GM19438 (cell line): ENCODE data around the gene KLF6.

ENCODE experiments used
- ATAC-seq: cut with Tn5 transposase; IDR thresholded peaks from one replicate; pipeline ENCODE4 v1.9.1; 2021; ENCODE audit warnings: low read depth; ENCODE audit not compliant: unreplicated experiment

Gene KLF6

DNA sequence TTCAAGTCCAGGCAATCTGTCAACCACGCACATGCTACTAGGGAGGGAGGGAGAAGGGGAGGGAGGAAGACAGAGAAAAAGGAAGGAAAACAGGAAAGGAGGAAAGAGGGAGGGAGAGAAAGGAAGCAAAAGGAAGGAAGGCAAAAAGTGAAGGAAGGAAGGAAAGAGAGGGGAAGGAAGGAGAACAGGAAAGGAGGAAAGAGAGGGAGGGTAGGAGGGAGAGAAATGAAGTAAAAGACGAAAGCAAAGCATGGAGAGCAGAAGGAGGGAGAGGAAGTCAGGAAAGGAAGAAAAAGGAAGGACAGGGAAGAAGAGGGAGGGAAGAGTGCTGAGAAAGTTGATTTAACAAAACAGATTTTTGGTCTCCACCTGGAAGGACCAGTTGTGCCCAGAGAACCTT, 25.6 kb downstream of the KLF6 start:
- no peak for ATAC-seq

DNA sequence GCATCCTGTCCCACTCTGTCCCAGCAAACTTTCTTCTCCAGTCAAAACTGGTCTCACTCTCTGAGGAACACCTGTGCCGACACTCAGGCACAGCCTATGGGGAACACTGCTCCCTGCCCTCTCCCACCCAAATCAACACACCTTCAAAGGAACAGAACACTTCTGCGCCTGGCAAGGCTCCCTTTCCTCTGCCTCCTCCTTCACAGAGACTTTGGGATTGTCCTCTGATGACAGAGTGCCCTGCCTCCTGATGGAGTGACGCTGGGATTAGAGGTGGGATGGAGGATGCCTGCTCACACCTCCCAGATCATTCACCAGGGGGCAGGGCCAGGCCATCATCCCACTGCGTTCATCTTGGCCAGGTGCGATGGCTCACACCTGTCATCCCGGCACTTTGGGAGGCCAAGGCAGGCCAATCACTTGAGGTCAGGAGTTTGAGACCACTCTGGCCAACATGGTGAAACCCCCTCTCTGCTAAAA, 26.5 kb downstream of the KLF6 start:
- no peak for ATAC-seq

DNA sequence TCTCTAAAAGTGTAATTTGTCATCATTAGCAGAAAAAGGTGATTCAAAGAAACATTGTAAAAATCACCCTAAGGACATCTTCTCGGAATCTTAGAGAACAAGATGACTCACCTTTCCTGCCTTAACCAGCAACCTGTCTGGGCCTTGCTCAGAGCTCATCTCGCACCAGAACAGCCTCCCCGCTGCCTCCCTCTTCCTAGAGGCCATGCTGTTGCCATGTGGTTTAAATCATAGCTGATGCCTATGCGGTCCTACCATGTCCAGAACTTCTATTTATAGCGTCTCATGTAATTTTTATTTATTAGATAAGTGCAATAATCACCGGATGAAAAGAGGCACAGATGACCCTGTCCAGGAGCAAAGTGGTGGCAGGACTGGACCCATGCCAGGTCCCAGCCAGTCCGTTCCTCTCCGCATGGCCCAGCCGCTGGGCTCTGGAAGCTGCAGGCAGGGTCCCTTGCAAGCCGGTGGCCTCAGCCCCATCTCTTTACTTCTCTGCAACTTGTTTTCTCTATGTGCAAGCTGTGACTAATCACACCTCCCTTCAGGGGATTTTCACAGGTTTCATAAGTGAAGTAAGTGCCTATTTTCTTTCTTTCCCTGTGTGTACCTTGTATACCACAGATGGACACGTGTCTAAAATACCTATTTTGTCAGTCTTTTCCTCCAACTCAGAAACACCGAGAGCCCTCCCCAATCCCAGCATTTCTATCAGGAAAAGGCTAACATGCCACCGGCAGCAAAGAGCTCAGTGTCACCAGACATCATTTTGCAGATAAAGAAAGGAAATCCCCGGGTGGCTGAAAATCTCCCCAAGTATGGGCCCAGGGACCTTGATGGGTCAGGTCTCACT, 27.1 kb downstream of the KLF6 start:
- peak; percentile 88 for ATAC-seq

GRCh38 chr10:3757250-3757637, 27.8 kb downstream of the KLF6 start:
- no peak for ATAC-seq

- no peak for ATAC-seq
These were observed 28.7 kb downstream of the KLF6 start for GRCh38 chr10:3756360-3756740.

DNA sequence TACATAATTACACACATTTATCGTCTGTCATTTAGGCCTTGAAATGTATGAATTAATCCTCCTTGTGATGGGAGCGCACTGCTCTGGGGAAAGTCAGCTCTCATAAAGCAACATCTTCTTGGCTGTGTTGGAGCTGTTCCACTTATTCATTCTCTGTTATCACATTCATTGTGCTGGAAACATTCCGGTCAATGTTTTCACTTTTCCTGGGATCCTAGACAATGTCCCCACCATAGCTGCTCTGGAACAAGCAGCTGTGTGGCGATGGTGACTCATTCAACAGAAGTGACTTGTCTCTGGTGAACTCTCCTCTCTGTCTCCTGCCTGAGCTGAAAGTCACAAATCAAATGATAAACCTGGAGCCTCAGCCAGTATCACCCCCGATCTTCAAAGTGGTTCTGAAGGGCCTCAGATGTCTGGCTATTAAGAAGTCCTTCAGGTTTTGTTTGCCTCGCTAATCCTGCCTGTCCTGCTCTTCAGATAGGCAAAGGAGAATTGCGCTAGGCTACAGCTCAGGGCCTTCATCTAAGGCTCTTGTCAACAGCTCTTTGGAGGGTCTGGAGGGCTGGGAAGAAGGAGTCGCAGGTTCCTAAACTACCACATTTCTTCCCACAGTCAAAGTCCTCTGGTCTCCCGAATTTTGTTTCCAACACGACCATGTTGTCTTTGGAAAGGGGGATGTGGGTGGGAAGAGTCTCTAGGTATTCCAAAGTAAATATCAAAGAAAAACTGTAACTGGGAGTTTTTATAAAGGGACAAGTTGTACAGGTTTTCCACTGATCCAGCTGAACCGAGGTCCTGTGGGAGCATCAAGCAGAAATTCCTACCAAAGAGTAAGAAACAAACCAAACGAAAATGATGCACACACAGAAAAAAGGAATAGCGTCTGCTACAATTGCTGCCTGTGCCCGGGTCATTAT, 29.3 kb downstream of the KLF6 start:
- no peak for ATAC-seq

DNA sequence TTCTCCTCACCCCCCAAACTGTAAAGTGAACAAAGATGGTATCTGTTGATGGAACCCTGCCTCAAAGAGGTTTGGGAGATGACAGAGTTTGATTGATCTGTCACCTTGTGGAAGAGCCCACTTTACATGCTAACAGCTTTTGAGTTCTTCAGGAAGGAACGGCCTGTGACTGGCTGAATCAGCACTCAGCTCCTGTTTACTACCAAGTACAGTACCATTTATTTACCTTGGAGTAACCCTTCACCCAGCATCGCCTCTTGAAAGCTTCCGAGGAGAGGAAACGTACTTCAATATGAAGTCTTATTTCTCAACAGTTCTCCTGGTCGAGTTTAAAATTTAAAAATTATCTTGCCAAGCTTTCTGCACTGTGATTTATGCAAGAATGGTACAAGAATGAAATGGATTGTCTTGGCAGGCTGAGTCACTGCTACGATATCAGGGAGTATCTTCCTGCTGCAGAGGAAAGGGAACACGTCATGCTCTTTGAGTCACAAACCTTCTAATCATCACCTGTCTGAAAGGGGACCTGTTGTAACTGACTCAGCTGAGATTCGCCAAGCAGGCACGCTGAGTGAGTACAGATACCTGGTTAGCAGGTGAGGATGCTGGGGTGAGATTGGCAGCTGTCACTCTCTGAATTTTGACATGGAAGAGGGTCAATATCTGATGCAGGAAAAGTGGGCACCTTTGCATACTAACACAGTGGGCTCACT, 30.1 kb downstream of the KLF6 start:
- no peak for ATAC-seq

DNA sequence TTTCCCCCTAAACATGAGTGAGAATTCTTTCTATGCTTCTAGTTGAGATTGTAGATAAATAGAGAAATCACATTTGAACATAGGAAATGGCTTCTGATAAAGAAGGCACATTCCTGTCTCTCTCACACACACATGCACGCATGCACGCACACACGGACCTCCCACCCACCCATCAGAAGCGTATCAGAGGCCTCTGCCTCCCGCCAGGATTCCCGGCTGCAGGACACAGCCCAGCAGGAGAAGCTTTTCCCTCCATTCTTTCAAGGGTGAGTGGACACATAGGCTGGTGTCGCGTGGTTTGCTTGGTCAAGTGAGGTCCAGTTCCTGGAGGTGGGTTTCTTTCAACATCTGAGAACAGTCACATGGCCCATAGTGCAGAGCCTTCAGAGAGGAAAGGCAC, 34.2 kb downstream of the KLF6 start:
- no peak for ATAC-seq

GRCh38 chr10:3750006-3750816, 34.8 kb downstream of the KLF6 start:
- peak; percentile 56 for ATAC-seq

GRCh38 chr10:3749600-3749999, 35.4 kb downstream of the KLF6 start:
- ATAC-seq: peak; percentile 61

DNA sequence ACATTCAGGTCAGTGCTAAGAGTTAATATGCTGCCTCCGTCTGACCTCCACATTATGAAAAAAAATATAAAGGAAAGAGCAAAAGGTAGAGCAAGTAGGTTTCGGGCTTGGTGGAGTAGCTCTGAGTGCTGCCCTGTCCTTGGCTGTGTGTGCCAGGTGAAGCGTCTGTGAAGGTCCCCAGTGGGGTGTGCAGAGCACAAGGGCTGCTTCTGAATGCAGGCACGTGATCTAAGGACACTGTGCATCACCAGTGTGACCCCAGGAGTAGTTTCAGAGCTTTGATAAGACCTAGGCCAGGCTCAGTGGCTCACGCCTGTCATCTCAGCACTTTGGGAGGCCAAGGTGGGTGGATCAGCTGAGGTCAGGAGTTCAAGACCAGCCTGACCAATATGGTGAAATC, 36.0 kb downstream of the KLF6 start:
- no peak for ATAC-seq

GRCh38 chr10:3748484-3748883, 36.5 kb downstream of the KLF6 start:
- ATAC-seq: no peak

DNA sequence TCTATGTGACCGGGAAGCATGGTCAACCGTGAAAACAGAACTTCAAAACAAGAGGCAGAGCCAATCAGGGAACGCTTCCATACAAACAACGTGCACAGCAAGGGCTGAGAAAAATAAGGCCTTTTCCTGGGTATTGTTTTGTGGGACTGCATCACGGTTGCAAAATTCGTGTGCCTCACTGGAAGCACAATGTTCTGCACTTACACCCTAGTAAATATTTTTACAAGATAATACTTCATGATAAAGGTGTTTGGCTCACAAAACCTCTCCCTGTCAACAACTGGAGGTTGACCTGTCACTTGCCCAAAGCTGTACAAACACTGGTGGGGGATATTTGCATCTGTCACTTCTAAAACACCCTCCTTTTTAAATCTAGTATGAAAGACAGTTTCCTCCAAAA, 37.0 kb downstream of the KLF6 start:
- no peak for ATAC-seq

DNA sequence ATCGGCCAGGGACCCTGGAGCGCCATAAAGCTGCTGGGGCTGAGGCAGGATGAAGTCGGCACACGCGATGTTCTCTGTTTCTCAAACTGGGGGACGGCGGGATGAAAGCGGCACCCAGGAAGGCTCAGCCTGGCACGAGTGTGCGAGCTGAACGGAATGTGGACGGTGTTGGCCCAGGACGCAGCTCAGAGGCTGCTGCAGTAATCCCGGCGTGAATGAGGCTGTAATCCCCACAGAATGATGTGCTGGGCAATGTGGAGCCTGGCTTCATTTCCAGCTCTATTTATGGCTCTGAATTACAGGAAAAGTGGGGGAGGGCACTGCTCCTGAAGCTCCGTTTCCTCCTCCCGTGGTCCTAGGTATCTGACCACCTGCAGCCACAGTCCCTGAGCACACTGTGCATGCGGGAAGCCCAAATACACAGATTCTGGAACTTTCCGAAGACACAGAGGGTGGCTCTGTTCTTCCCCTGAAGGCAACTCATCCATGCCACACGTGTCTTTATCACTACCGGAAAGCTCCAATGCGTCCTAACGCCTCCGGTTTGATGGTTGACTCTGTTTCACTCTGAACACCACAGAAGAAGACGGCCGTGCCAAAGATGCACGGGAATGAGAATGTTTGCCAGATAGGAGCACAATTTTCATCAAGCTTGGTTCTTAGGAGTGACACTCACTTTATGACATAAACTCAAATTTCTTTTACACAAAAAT, 37.6 kb downstream of the KLF6 start:
- ATAC-seq: no peak

DNA sequence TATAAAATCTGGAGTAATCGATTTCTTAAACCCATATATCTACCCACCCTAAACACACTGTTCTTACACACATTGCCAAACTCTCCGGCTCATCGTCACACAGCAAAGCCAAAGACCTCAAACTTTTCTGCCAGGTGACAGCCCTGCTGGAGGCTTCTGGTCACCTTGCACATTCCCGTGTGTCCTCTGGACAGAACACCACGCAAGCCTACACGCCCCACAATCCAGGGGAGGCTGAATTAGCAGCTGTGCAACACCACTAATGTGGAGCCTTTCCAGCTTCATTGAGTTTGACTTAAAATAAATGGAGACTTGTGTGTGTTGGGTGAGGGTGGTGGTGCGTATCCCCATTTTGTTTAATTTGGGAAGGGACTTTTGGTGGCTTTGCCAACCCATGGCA, 38.4 kb downstream of the KLF6 start:
- ATAC-seq: no peak

DNA sequence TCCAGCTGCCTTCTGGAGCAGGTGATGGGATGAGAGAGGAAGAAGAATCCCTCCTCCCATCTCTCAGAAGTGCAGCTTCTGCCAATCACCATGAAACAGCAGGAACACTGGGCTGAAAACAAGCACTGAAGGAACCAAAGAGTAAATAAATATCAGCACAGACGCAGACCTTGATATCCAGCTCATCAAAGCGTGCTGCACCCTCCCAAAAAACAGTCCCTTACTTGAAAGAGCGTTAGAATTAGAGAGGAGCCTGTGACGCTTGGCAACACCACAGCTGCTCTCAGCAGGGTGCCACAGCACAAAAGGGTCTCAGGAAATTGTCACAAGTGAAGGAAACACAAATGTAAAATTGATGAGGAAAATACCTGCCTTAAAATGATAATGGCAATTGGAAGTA, 39.5 kb downstream of the KLF6 start:
- no peak for ATAC-seq

DNA sequence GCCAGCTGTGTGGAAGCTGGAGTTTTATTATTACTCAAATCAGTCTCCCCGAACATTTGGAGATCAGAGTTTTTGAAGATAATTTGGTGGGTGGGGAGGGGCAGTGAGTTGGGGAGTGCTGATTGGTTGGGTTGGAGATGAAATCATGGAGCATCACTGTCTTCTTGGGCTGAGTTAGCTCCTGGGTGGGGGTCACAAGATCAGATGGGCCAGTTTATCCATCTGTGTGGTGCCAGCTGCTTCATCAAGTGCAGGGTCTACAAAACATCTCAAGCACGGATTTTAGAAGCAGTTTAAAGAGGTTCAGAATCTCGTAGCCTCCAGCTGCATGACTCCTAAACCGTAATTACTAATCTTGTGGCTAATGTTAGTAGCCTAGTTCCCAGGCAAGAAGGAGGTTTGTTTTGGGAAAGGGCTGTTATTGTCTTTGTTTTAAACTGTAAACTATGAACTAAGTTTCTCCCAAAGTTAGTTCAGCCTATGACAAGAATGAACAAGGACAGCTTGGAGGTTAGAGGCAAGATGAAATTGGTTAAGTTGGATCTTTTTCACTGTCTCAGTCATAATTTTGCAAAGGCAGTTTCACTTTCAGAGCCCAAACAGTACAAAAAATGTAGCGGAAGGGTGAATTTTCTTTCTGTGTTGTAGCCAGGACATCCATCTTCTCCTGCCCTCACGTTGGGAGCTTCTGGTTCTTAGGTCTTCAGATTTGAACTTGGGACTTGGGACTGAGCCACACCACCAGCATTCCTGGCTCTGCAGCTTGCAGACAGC, 43.1 kb downstream of the KLF6 start:
- no peak for ATAC-seq

- ATAC-seq: no peak
These were observed 44.7 kb downstream of the KLF6 start for GRCh38 chr10:3740157-3740871.
